HAP-1 (cell line): ENCODE measurements around the gene ASCC3.

Experiments used
- DNase-seq, 2 experiments: peaks; one replicate each; pipeline ENCODE4 v3.0.0-alpha.2; 2016 to 2020; ENCODE audit warnings: low spot score in 2 of 2
- H3K27me3 ChIP-seq: fragments of 250-450 bp; sonication (Bioruptor Pico); 2 replicates; pipeline ENCODE4 v1.5.1; 2020; ENCODE audit warnings: low read depth, mild to moderate bottlenecking, moderate library complexity
- H3K36me3 ChIP-seq: fragments of 250-450 bp; sonication (Bioruptor Pico); replicated peaks from 2 replicates; pipeline ENCODE4 v1.5.1; 2020; ENCODE audit warnings: mild to moderate bottlenecking
- H3K4me1 ChIP-seq: fragments of 250-450 bp; sonication (Bioruptor Pico); 2 replicates; pipeline ENCODE4 v1.5.1; 2020; ENCODE audit warnings: mild to moderate bottlenecking
- H3K4me3 ChIP-seq: fragments of 250-450 bp; sonication (Bioruptor Pico); 2 replicates; pipeline ENCODE4 v1.5.1; 2020; ENCODE audit warnings: mild to moderate bottlenecking, moderate library complexity
- H3K9me3 ChIP-seq: fragments of 250-450 bp; sonication (Bioruptor Pico); 2 replicates; pipeline ENCODE4 v1.5.1; 2020; ENCODE audit warnings: mild to moderate bottlenecking, moderate library complexity
- in situ Hi-C: fragments of 300-500 bp; cut with MboI; formaldehyde crosslinking; loops from 3 replicates; pipeline ENCODE4 v1.14.3; 2020; ENCODE audit warnings: low sequenced_read_pairs, inconsistent platforms, mixed read lengths

ASCC3 gene

DNA sequence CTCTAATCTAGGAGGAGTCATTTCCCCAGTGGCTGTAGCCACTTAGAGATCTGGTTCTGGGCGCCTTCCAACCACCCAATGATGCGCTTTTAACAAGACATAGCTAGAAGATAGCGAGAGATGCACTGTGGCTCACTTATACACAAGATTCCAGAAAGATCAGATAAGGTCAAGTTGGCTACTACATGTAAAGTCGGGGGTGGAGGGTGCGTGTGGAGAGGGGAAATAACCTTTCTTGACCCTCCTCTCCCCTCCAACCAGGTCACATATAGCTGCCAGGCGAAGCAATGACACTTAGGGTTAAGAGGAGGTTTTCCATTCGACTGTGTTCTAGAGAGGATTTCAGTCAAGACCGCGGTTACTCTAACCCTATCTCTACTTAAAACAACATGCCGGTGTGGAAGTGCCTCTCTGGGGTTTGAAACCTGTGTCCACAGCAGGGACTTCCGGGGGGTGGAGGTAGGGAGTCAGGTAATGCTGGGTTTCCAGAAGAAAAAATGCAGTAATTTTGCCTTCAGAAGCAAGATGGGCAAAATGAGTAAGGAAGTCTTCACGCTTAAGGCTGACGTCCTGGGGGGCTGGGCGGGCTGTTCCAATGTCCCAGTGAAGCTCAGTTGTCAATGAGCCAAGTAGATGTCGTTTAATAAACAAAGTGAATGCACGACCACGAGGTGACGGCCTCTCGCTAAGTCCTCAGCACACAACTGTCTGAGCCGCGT, 414.6 kb downstream of the ASCC3 start:
- Histone ChIP-seq H3K4me1 (no peaks in the 10 kb centered on the region), H3K36me3 (no peaks in the 10 kb centered on the region), H3K9me3 (no peaks in the 10 kb centered on the region; the same call in 1 of the 2 replicates), H3K4me3 (no peak overlapping the region), H3K27me3 (no peaks in the 10 kb centered on the region)
- no peak for DNase-seq
- in situ Hi-C loops = no loop called here

DNA sequence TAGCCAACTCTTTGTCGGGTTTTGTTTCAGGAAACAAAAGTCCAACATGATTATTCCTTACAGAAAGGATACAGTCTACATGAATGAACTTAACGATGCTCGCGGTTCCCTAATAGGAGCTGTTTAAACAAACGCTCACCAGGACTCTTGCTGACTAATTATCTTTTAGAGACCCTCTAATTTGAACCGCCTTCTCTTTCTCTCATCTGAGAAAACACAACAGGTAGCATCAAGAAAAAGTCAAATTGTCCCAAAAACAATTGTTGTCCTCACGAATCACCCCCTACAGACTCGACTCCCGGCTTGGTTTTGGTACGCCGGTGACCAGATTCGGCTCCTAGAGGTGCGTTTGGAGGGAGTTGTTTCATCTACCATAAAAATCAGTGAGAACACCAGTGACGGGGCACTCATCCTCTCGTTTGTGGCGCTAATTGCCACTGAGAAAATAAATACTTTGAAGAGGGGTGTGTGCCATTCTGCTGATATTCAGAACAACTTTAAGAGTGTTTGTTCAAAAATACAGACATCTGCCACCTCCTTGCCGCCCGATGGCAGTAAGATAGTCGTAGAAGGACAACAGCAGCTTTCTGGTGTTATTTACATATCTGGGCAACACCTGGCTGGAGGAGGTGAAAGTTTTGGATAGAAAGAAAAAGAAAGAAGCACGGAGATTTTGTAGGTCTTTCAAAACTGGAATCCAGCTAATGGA, 415.3 kb downstream of the ASCC3 start:
- in situ Hi-C loops = no loop called here
- H3K4me1 ChIP-seq = no peaks in the 10 kb centered on the region
- H3K4me3 ChIP-seq = no peak overlapping the region
- no peaks in the 10 kb centered on the region for H3K27me3 ChIP-seq
- H3K9me3 ChIP-seq = no peaks in the 10 kb centered on the region; the same call in 1 of the 2 replicates
- DNase-seq = no peak
- H3K36me3 ChIP-seq = no peaks in the 10 kb centered on the region

DNA sequence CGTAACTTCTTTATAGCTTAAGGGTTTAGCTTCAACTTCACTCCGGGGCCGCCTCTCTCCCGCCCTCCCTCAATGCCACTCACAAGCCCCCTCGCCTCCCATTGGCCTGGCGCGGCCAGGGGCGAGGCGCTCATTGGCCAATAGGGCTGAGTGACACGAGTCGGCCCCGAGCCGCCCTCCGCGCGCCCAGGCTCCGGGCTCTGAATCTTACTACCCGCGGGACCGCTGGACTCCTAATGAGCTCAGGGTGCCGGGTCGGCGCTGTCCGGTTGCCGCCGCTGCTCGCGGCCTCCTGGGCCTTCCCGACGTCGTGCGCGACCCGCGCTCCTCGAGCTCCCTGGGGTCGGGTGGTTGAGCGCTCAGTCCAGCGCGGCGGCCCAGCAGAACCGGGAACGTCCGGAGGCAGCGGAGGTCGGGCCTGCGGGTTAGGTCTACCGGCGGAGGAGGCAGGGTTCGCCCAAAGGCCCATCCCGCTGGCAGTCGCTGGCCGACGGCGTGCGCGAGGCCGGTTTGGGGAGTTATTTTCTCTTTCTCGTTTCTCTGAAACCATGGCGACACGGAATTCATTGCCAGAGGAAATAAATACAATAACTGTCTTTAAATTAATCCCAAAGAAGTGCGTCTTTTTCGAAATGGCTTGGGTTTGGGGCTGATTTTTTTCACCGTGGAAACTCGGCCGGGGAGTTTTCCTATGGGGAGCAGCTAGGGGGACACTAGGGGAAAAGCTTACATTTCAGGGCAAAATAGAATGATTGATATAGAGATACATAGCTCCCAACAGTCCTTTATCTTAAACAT, 416.0 kb downstream of the ASCC3 start, which contains the start of gene SIM1:
SIM1 (minus strand) TSS at position 19 of the 798 bp plus-strand sequence. CDS start 1,453 bp downstream, outside the sequence.
- no peak for DNase-seq
- no peaks in the 10 kb centered on the region for H3K36me3 ChIP-seq
- in situ Hi-C loops = no loop called here
- H3K4me1 ChIP-seq = no peaks in the 10 kb centered on the region
- no peak within 1 kb of the TSS for H3K4me3 ChIP-seq
- no peaks in the 10 kb centered on the region; the same call in 1 of the 2 replicates for H3K9me3 ChIP-seq
- no peaks in the 10 kb centered on the region for H3K27me3 ChIP-seq

DNA sequence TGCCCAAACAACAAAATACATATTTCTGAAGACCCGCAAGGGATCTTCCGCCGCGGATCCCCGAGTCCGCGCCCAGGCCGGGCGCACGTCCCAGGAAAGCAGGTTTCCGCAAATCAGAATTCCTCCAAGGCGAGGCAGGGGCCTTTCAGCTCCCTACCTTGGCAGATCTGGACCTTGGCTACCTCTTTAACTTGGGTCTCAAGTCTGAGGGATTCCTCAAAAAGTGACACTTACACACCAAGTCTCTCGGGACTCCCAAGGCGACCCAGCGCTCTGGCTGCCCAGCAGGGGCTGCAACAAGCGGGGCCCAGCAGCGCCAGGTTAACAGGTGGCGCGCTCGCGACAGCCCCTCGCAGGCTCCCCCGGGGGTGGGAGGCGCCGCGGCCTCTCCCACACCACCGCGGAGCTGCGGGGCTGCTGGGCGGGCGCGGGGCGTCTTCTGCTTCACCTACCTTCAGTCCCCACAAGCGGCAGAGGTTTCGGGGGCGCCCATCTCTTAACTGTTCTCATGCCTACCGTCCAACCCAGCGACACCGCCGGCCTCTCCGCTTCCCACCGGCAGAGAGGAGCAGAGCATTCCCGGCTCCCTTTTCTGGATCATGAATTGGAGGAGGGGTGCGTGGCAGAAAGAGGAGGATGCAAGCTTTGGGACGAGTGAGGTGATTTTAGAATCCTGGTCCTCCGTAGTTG, 416.8 kb downstream of the ASCC3 start:
- H3K4me3 ChIP-seq = no peak overlapping the region
- no peaks in the 10 kb centered on the region for H3K4me1 ChIP-seq
- H3K27me3 ChIP-seq = no peaks in the 10 kb centered on the region
- in situ Hi-C loops = no loop called here
- DNase-seq = no peak
- H3K9me3 ChIP-seq = no peaks in the 10 kb centered on the region; the same call in 1 of the 2 replicates
- no peaks in the 10 kb centered on the region for H3K36me3 ChIP-seq

DNA sequence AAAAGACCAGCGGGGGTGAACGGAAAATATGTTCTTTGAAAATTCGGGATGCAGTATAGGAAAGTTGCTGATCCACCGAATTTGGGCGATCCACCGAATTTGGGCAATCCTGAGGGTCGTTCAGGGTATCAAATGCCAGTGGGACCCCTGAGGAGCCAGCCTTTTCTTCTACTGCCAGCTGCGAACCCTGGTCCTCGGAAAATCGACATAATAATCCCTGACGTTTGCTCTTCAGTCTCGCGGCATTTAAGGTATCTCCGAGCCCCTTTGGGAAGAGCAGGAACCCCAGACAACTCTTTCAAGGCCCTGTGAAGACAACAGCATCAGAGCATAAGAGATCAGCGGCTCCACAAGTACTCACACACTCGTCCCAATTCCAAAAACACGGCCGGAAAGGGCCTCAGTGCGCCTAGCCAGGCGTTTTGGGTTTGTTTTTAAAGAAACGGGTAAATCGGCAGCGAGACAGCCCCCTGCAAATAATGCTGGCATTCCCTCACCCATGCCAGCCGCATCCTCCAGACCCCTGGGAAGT, 417.4 kb downstream of the ASCC3 start:
- in situ Hi-C loops = no loop called here

DNA sequence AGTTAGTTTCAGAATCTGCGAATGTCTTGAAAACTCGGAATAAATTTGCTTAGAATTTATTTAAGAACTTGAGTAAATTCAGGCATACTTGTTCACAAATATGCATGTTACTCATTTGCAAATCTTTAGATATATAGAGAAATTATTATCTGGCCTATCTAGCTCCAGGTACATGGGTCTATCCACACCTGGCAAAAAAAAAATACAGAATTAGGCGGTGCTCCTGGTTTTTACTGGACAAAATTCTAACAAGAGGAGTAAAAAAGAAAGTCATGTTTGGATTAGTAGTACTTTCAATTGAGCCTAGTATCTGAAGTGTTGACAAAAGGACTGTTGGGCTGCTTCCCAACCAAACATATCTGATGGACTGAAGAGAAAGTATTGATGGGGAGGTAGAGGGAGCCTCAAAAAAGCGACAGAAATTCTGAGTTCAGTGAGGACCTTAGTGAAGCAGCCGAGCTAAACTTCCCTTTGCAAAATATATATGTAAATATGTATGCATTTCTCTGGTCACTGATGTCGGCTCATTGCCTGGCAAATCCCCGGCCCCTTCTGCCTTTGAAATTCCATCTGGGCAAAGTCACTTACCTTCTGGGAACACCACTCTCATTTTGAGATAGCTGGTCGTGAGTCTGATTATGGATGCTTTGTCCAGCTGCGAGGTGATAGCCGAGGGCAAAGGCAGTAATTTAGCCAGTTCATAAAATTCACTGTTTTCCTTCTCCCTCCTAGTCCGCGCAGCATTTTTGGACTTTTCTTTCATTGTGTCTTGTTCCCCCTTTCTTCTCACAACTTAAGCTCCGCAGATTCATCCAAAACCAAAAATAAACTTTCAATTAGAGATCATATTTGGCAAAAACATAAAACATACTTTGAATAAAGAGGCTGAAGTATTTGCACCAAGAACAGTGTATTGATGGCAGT, 418.2 kb downstream of the ASCC3 start:
- no peaks in the 10 kb centered on the region for H3K27me3 ChIP-seq
- in situ Hi-C loops = no loop called here
- H3K4me3 ChIP-seq = no peak overlapping the region
- no peaks in the 10 kb centered on the region for H3K36me3 ChIP-seq
- no peaks in the 10 kb centered on the region; the same call in 1 of the 2 replicates for H3K9me3 ChIP-seq
- H3K4me1 ChIP-seq = no peaks in the 10 kb centered on the region
- DNase-seq = no peak

More for the DNA sequence above, 417.4 kb downstream of the ASCC3 start:
- Histone ChIP-seq H3K36me3 (no peaks in the 10 kb centered on the region), H3K9me3 (no peaks in the 10 kb centered on the region; the same call in 1 of the 2 replicates), H3K27me3 (no peaks in the 10 kb centered on the region), H3K4me3 (no peak overlapping the region), H3K4me1 (no peaks in the 10 kb centered on the region)
- no peak for DNase-seq

DNA sequence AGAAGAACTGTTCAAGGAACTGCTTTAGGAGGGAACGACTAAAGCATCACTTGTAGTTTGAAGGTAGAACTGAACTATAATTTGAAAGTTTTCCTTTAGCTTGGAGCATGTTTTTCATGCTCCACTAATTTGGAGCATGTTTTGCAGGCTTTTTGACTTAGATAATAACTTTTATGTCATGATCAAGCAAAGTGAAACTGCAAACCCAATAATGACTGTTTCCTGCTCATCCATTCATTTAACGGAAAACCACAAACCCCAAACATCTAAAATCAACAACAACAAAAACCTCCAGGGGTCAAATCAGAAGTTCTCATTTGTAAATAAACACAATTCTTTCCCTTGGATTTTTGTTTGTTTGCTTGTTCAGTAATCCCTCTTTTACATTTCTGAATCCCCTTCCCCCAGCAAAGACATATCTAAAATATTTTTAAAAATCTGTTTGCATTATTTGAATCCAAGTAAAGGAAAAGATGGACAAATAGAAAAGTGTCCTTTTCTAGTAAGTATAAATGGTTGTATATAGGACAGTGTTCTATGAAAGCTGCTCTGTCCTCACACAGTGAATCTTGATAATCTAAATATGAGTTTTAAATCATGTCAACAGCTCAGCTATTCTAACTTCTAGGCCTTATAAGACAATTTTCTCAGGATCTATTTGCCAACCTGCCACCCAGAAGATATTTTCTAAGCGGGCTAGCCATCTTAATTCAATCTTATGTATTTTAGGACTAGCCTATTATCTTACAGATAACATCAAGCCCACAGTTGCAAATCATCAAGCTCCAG, 419.0 kb downstream of the ASCC3 start:
- no peak overlapping the region for H3K4me3 ChIP-seq
- in situ Hi-C loops = no loop called here
- H3K9me3 ChIP-seq = no peaks in the 10 kb centered on the region; the same call in 1 of the 2 replicates
- no peaks in the 10 kb centered on the region for H3K27me3 ChIP-seq
- no peaks in the 10 kb centered on the region for H3K4me1 ChIP-seq
- no peak for DNase-seq
- H3K36me3 ChIP-seq = no peaks in the 10 kb centered on the region

DNA sequence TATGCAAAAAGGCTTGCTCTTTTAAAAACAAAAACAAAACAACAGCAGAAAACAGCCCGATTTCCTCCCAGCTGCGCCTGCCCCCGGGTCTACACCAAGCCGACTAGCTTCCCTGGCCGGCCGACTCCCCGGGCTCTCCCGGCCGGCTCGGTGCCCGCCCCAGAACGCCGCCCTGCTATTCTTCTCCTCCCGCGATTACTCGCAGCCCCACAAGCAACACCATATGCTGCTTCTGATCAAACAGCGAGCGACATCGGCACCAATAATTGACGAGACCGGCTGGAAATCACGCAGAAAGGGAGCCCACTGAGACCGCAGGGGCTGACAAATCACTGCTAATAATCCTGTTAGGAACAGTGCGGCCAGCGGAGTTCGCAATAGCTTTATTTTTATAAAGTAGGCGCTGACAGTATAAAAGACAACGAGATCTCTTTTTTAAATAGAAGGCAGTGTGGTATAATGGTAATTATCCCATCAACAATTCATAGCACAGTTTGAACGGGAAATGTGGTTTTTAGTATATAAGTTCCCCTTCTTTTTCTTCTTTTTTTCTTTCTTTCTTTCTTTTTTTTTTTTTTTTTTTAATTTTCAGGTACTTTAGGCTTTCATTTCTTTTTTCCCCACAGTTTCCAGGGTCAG, 419.7 kb downstream of the ASCC3 start:
- Histone ChIP-seq H3K4me3 (no peak overlapping the region), H3K9me3 (no peaks in the 10 kb centered on the region; the same call in none of the 2 replicates), H3K4me1 (no peaks in the 10 kb centered on the region), H3K36me3 (no peaks in the 10 kb centered on the region), H3K27me3 (no peaks in the 10 kb centered on the region)
- in situ Hi-C loops = no loop called here
- no peak for DNase-seq

DNA sequence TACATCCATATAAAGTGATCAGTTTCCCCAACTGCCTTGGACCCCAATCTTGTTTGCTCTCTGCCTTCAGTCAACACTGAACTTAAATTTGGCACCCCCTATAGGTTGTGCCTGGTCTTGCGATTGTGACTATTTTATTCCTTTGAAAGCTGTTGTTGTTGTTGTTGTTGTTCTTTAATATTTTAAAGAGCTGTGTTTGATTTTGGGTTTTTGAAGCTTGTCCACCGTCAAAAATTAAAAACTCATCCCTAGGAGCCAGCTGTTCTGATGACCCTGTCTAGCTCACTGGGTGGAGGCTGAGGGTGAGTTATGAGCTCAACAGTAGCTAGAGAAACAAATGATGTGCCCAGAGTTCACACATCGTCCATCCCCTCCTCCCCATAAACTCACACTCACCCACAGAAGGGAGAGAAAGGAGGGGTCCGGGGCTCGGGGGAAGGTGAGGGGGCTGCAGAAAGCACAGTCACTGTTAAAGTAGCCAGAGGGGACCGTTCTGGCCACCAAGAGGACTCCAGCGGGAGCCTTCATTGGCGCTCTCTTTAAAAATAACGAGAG, 420.4 kb downstream of the ASCC3 start:
- no peak overlapping the region for H3K4me3 ChIP-seq
- no peaks in the 10 kb centered on the region for H3K27me3 ChIP-seq
- no peak for DNase-seq
- no peaks in the 10 kb centered on the region for H3K36me3 ChIP-seq
- in situ Hi-C loops = no loop called here
- no peaks in the 10 kb centered on the region for H3K4me1 ChIP-seq
- no peaks in the 10 kb centered on the region; the same call in none of the 2 replicates for H3K9me3 ChIP-seq

DNA sequence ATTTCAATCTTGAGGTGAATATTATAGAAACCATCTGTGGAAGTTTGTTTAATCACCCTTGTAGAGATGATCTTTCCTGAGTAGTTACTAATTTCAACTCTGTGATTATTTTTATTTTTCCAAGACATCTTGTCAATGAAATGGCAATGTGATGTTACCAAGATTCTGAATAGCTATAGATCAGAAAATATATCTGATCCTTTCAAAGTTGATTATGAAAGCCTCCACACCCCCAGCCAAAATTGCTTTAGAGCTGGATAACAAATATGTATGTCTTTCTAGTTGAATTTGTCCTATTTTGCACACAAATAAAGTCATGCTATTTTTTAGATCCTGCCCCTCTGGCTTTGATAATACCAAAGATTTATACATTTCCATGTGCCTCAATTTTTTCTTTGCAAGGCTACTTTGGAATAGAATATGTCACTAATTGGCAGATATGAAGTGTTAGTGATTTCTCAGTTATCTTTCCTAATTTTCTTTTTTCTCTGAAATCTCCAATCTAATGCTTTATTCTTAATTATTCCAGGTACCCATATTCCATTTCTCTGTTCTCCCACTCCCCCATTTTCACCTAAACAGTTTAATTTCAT, 421.4 kb downstream of the ASCC3 start:
- Histone ChIP-seq H3K4me1 (no peaks in the 10 kb centered on the region), H3K9me3 (no peaks in the 10 kb centered on the region; the same call in none of the 2 replicates), H3K4me3 (no peak overlapping the region), H3K36me3 (no peaks in the 10 kb centered on the region), H3K27me3 (no peaks in the 10 kb centered on the region)
- in situ Hi-C loops = no loop called here
- no peak for DNase-seq
